H1 (cell line): ENCODE results near the gene PAQR9.

Experiments
- EZH2 ChIP-seq: fragments of 200-600 bp; sonication (generic); IDR thresholded peaks from 2 replicates; pipeline ENCODE4 v1.7.1; 2012; ENCODE audit warnings: low read depth, mild to moderate bottlenecking, moderate library complexity, low read length, inconsistent platforms; ENCODE audit not compliant: severe bottlenecking
- HDAC6 ChIP-seq: IDR thresholded peaks from one replicate; pipeline ENCODE4 v1.7.1; 2012; ENCODE audit warnings: low read depth, mild to moderate bottlenecking, inconsistent platforms, low read length, moderate library complexity
- KDM1A ChIP-seq: fragments of 200-600, 300-600 bp; sonication (generic); IDR thresholded peaks from 2 replicates; pipeline ENCODE4 v1.7.1; 2016; ENCODE audit warnings: mild to moderate bottlenecking, low read length, borderline replicate concordance
- MAFK ChIP-seq: IDR thresholded peaks from 2 replicates; pipeline ENCODE4 v1.6.1; 2012; ENCODE audit warnings: low read depth, mild to moderate bottlenecking, improper control_type of control experiment, low read length
- NRF1 ChIP-seq: IDR thresholded peaks from 2 replicates; pipeline ENCODE4 v1.6.1; 2011; ENCODE audit warnings: mild to moderate bottlenecking, low read depth, low read length, improper control_type of control experiment
- POLR2A ChIP-seq, 2 experiments: IDR thresholded peaks; 1 replicate in 1 of 2; 2 replicates in 1 of 2; pipeline ENCODE4 v1.6.1; 2011; ENCODE audit warnings: low read depth in 2 of 2, low read length in 2 of 2, mild to moderate bottlenecking in 2 of 2; ENCODE audit errors: control extremely low read depth in 1 of 2
- RAD21 ChIP-seq, 2 experiments: IDR thresholded peaks in 1 of 2; conservative IDR thresholded peaks in 1 of 2; 2 replicates each; pipeline ENCODE4 v1.6.1; 2011; ENCODE audit warnings: low read depth in 2 of 2, low read length in 2 of 2, improper control_type of control experiment in 1 of 2, inconsistent platforms in 1 of 2, mild to moderate bottlenecking in 1 of 2, moderate library complexity in 1 of 2
- TF ChIP-seq, protein P1 (sequence below), 3 experiments: IDR thresholded peaks; 1 replicate in 2 of 3; 2 replicates in 1 of 3; pipeline versions ENCODE4 v1.5.1 to v1.6.1; 2011; ENCODE audit warnings: low read length in 3 of 3, mild to moderate bottlenecking in 3 of 3, inconsistent platforms in 2 of 3, low read depth in 1 of 3, moderate library complexity in 1 of 3; ENCODE audit not compliant: insufficient read depth in 1 of 3; ENCODE audit errors: control extremely low read depth in 1 of 3

DNA sequence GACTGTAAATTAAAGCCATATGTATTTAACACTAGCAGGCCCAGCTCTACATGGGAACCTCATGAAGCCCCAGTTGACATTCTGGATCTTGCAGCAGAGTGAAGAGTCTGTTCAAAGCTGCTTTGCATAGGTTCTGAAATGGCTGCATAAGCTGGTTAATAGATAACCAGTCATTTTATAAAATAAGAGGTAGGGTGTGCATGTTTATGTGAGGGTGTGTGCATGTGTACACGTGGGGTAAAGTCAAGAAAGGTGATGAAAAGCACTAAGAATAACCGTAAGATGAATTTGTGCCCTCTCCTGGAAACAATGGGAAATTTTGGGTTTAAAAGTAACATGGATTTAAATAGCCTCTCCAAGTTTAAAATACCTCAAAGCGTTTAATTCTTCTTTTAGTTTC lies 33.0 kb downstream of the PAQR9 start:
- TF ChIP-seq KDM1A (no peak), EZH2 (no peak), RAD21 (IDR thresholded peaks at IDR 0.05 in 1 of 2, conservative IDR thresholded peaks at IDR 0.05 in 1 of 2; ENCODE audit: low read depth in 2 of 2, low read length in 2 of 2) (no peak), HDAC6 (no peak), NRF1 (no peak), POLR2A (IDR thresholded peaks at IDR 0.05; ENCODE audit: control extremely low read depth in 1 of 2, low read depth in 2 of 2, low read length in 2 of 2) (no peak), MAFK (no peak)
- TF ChIP-seq, protein P1, sequence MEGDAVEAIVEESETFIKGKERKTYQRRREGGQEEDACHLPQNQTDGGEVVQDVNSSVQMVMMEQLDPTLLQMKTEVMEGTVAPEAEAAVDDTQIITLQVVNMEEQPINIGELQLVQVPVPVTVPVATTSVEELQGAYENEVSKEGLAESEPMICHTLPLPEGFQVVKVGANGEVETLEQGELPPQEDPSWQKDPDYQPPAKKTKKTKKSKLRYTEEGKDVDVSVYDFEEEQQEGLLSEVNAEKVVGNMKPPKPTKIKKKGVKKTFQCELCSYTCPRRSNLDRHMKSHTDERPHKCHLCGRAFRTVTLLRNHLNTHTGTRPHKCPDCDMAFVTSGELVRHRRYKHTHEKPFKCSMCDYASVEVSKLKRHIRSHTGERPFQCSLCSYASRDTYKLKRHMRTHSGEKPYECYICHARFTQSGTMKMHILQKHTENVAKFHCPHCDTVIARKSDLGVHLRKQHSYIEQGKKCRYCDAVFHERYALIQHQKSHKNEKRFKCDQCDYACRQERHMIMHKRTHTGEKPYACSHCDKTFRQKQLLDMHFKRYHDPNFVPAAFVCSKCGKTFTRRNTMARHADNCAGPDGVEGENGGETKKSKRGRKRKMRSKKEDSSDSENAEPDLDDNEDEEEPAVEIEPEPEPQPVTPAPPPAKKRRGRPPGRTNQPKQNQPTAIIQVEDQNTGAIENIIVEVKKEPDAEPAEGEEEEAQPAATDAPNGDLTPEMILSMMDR (IDR thresholded peaks at IDR 0.05; ENCODE audit: control extremely low read depth in 1 of 3, insufficient read depth in 1 of 3, low read depth in 1 of 3, low read length in 3 of 3) = no peak
